PC-3 (cell line): Measurements from ENCODE around the gene GSG1L.

ENCODE experiments used
- EZH2 ChIP-seq: fragments of 300-600 bp; sonication (generic); IDR thresholded peaks from one replicate; pipeline ENCODE4 v1.6.1; 2017; ENCODE audit warnings: antibody characterized with exemption, mild to moderate bottlenecking, low read length; ENCODE audit not compliant: unreplicated experiment
- EZH2phosphoT487 ChIP-seq: fragments of 300-600 bp; sonication (generic); IDR thresholded peaks from 2 replicates; pipeline ENCODE4 v1.6.1; 2018; ENCODE audit warnings: mild to moderate bottlenecking, antibody characterized with exemption, low read length, borderline replicate concordance
- TF ChIP-seq, protein P1 (sequence below): fragments of 300-600 bp; sonication (generic); conservative IDR thresholded peaks from 2 replicates; pipeline ENCODE4 v1.5.1; 2017; ENCODE audit warnings: antibody characterized with exemption, low read depth, mild to moderate bottlenecking, low read length

DNA sequence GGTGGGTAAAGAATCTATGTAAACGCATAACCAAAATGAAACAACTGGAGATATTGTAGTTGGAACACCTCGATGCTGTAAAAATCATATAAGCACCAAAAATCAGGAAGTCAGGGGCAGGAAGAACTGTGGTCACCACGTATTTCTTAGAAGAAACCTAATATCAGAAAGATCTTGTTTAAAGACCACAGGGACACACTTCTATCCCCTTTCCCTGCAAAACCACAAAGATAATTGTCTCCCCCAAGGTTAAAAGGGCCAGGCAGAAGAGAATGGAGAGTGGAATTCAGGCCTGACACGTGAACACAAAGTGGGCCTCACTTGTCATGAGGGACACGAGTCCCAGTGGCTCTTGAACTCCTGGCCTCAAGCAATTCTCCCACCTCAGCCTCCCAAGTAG, 68.1 kb downstream of the GSG1L start:
- TF ChIP-seq, protein P1, sequence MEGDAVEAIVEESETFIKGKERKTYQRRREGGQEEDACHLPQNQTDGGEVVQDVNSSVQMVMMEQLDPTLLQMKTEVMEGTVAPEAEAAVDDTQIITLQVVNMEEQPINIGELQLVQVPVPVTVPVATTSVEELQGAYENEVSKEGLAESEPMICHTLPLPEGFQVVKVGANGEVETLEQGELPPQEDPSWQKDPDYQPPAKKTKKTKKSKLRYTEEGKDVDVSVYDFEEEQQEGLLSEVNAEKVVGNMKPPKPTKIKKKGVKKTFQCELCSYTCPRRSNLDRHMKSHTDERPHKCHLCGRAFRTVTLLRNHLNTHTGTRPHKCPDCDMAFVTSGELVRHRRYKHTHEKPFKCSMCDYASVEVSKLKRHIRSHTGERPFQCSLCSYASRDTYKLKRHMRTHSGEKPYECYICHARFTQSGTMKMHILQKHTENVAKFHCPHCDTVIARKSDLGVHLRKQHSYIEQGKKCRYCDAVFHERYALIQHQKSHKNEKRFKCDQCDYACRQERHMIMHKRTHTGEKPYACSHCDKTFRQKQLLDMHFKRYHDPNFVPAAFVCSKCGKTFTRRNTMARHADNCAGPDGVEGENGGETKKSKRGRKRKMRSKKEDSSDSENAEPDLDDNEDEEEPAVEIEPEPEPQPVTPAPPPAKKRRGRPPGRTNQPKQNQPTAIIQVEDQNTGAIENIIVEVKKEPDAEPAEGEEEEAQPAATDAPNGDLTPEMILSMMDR = no peak
- TF ChIP-seq EZH2 = no peak
- no peak for TF ChIP-seq EZH2phosphoT487
